Vagina (tissue), 2 donors: ENCODE measurements around the gene RIN3.
"Not testable (repeated sequence)": the region's sequence is repeated elsewhere in the genome, so short reads cannot be mapped to it uniquely, and the experiment has no call there.

Source experiments
- CTCF ChIP-seq, 3 experiments: fragments of 450-650 bp in 2 of 3; fragments of 200-600 bp in 1 of 3; sonication (generic) in 1 of 3; IDR thresholded peaks; one replicate each; pipeline ENCODE4 v1.5.1; 2017 to 2019; ENCODE audit warnings: antibody characterized with exemption in 3 of 3, mild to moderate bottlenecking in 2 of 3, moderate library complexity in 2 of 3
- POLR2A ChIP-seq, 2 donors: fragments of 450-650 bp; IDR thresholded peaks; one replicate each; pipeline ENCODE4 v1.6.1; 2017; ENCODE audit warnings: antibody characterized with exemption in 2 of 2, mild to moderate bottlenecking in 2 of 2, moderate library complexity in 2 of 2

GRCh38 chr14:92680330-92680729 lies 166.7 kb downstream of the RIN3 start:
- not testable (repeated sequence) for TF ChIP-seq CTCF, POLR2A (IDR thresholded peaks at IDR 0.05)
